OCI-M1 (cell line): ENCODE data around the gene IFT81.
"Not testable (repeated sequence)": the region's sequence is repeated elsewhere in the genome, so short reads cannot be mapped to it uniquely, and the experiment has no call there.

ENCODE experiments used
- DNase-seq: peaks from one replicate; lab custom pipeline; 2025; lab: John Stamatoyannopoulos, UW

IFT81 gene

GRCh38 chr12:110203546-110203945, 79.4 kb downstream of the IFT81 start:
- DNase-seq, result no peak

DNA sequence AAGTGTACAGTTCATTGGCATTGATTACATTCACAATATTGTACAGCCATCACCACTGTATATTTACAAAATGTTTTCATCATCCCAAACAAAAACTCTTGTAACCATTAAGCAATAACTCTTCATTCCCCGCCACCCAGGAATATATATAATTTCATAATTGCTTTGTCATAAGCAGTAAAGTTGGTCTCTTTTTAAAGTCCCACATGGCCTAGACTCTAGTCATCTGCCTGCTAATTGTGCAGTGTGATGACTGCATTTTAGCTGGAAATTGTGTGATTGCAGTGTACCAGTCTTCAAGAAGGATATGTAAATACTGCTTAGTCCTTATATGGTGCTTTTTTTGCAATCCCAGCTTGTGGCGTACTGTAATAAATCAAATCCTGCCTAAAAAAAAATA, 81.8 kb downstream of the IFT81 start:
- no peak for DNase-seq

- not testable (repeated sequence) for DNase-seq
Observed at GRCh38 chr12:110211639-110212536, 87.7 kb downstream of the IFT81 start.

DNA sequence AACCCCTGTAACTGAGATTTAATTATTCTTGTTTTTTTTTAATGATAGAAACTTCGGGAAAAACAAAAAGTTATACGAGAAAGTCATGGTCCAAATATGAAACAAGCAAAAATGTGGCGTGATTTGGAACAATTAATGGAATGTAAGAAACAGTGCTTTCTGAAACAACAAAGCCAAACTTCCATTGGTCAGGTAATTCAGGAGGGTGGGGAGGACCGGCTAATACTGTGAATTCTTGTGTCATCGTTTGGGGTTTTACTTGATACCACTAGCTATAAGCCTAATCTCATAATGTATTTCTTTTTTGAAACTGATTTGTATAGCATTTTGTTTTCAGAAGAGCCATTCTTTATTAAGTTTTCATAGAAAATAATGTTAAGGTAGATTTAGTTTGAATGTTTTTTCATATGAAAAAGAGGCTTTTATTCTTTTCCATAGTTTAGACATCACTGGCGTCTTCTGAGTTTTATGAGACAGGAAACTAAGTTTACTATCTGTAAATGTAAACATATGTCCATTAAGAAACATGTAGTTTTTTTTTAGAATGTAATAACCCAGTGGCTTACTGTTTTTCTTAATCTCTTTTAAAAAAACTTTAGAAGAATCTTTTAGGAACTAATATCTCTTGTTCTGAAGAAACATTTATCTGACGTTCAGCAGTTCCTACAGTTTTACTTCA, 94.0 kb downstream of the IFT81 start:
- DNase-seq, result no peak

- DNase-seq, result no peak
Observed at GRCh38 chr12:110222027-110222426, 97.9 kb downstream of the IFT81 start.

DNA sequence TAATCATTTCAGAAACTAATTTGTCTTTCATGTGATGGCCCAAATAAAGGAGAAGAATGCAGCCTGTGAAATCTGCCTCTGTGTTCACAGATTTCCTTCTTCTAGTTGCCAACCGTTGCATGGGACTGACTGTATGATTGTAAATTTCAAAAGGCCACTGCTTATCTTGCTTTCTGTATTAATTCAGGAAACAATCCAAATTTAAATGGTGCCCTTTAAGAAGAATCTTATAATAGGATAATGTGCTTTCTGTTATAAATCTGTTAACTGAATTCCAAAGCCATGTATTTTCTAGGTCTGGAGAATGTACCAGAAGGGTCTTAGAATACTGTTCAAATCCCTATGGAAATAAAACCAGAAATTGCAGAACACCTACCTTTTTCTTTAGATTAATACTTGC, 98.3 kb downstream of the IFT81 start:
- no peak for DNase-seq

DNA sequence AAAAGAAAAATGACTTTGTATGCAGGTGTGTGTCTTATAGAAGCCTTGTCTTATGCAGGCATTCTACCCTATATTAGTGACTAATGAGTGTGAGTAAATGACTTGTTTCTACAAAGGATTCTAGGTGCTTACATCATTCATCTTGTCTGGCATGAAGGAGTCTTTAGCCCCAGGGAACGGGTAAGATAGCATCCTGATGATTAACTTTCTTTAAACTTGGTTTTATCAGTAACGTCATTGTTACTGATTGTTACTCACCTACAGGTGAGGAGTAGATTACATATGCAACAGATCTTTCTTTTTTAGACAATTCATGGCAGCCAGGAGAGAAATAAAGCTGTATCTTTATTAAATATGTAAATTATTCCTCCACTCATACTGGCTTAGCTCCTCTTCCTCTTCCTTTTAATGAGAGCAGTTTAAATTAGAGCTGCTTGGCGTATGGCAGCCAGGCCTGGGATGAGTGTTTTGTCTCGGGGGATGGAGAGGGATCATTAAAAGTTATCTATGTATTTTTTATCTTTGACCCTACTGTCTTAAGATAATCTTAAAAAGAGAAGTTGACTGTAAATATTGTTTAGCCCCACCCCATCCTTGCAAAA, 99.7 kb downstream of the IFT81 start:
- no peak for DNase-seq

GRCh38 chr12:110224379-110225304, 100.5 kb downstream of the IFT81 start:
- peak; percentile 48 for DNase-seq

- DNase-seq, result no peak
Observed at GRCh38 chr12:110227138-110227537, 103.0 kb downstream of the IFT81 start.

DNA sequence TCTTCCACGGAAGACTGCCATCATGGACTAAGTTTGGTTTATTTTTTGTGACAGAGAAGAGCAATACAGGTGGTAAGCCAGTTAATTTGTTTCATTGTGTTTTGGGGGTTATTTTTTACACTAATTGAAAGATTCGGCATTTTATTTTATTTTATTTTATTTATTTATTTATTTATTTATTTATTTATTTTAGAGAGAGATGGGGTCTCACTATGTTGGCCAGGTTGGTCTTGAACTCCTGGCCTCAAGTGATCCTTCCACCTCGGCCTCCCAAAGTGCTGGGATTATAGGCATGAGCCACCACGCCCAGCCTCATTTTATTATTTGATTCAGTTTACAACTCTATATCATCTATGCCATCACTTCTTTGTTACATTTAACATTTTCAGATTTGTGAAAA, 104.2 kb downstream of the IFT81 start:
- not testable (repeated sequence) for DNase-seq

DNA sequence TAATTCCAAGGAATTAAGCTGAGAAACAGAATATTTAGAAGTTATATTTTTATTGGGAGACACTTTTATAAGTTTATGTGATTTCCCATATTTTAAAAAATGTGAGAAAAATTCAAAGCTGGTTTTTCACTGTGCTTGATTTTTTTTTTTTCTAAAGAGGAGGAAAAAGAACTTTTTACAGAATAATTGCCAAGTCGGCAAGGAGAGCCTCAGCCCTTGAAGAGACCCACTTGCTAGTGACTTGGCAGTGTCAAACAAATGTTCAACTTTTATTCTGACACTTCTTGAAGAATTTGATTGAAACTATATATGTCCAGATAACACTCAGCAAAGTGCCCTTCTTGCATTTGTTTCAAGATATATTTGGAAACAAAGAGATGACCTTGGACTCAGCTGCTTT, 104.6 kb downstream of the IFT81 start:
- DNase-seq, result no peak

DNA sequence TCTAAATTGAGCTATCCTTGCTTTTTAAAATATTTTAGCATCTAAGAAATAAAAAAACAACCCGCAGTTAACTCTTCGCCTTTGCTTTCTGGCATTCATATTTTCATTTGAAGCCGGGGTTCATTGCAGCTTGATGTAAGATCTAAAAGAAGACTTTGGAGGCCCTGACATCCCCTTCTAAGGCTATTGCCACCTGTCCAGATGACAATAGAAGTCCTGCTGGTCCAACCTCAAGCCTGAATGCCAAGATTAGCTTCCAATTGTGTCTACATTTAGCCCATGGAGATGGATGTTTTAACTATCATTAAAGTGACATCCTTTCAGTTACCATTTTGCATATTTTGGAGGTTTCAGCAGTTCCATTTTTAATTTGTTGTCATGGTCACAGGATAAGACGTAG, 105.3 kb downstream of the IFT81 start:
- DNase-seq, result no peak

DNA sequence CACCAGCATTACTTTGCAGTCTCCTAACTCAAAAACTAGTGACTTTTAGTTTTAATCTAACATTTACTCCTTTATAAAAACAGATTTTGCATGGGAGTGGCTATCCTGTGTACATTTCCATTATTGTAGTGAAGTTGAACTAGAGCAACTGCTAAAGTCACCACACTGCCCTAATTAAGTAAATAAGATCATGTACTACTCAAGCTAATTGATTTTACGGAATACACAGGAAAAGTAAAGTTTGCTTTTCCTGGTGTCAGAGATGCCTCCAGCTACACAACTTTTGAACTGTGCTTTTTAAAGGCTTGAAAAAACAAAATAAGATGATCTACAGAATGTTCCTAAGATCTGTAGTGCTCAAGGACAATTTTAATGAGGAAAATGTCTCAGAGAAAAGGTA, 106.5 kb downstream of the IFT81 start:
- DNase-seq, result no peak

GRCh38 chr12:110233212-110233903, 109.2 kb downstream of the IFT81 start:
- no peak for DNase-seq

DNA sequence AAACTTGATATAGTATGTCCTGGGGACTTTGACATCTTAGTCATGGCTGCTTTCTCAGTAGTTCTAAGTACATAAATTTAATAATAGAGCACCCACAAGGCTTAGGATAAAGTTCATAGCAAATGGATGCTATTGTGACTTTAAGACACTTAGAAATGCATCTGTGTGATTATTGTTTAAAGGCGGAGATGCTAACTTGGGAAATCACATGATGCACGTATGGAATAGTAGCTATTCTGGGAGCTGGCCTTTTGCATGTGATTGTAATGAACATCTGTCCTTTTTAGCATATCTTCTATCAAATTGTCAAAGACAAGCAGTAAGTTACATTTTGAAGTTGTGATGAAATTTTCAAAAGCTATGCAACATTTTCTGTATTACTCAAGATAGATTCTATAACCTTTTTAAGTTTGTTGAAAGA, 110.2 kb downstream of the IFT81 start:
- peak; percentile 39 for DNase-seq

- peak; percentile 43 for DNase-seq
Observed at GRCh38 chr12:110234755-110235154, 110.6 kb downstream of the IFT81 start.

- DNase-seq, result no peak
Observed at GRCh38 chr12:110235383-110235782, 111.2 kb downstream of the IFT81 start.

DNA sequence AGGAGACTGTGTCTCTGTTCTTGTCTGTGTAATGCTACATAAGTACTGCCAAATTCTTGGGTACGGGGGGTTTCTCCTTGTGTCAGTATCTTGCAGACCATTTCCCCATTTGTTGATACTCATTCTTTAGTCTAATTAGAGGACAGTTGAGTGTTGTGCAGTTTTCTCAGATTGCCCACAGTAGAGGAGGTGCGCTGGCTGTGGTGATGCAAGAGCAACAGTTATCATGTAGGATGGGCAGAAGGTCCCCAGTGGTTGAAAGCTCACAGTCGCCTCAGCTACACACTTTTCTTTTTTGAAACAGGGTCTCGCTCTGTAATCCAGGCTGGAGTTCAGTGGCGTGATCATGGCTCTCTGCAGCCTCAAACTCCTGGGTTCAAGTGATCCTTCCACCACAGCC, 119.1 kb downstream of the IFT81 start:
- DNase-seq, result peak; percentile 17

DNA sequence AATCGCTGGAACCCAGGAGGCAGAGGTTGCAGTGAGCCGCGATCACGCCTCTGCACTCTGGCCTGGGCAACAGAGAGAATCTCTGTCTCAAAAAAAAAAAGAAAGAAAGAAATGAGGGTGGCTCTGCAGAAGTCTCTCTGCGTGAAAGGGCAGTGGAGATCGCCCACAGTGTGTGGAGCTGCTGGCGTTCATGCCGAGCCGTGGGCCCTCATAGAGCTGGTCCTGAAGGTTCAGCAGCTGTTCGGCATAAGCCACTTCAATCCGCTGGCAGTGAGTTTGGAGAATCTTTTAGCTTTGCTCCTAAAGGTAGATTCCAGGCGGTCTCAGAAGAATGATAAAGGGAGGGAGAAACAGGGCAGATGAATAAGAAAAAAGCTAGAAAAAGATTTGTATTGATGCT, 120.2 kb downstream of the IFT81 start:
- no peak for DNase-seq

DNA sequence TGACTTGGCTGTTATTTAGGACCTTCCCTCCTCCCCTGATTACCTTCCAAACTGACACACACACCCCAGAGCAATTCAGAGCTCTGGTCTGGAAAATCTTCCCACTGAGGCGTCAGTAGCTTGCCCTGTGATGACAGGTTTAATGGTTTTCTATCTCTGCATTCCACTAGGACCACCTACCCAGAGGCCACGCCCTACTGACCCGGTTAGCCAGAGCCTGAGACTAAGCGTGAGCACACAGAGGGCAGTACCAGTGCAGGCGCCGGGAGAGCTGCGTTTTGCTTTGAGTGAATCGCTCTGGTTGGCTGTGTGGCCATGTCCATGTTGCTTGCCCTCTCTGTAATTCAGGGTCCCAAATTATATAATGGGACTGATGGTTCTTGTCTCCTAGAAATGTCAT, 120.7 kb downstream of the IFT81 start:
- no peak for DNase-seq

GRCh38 chr12:110245369-110245772, 121.2 kb downstream of the IFT81 start:
- peak; percentile 60 for DNase-seq
